Measurements from ENCODE around the gene PARD6B.
"Not testable (repeated sequence)": the region's sequence is repeated elsewhere in the genome, so short reads cannot be mapped to it uniquely, and the experiment has no call there.

The PARD6B gene, protein sequence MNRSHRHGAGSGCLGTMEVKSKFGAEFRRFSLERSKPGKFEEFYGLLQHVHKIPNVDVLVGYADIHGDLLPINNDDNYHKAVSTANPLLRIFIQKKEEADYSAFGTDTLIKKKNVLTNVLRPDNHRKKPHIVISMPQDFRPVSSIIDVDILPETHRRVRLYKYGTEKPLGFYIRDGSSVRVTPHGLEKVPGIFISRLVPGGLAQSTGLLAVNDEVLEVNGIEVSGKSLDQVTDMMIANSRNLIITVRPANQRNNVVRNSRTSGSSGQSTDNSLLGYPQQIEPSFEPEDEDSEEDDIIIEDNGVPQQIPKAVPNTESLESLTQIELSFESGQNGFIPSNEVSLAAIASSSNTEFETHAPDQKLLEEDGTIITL
- total RNA-seq = 7.5 to 15.3 reads per million in 2 donors

DNA sequence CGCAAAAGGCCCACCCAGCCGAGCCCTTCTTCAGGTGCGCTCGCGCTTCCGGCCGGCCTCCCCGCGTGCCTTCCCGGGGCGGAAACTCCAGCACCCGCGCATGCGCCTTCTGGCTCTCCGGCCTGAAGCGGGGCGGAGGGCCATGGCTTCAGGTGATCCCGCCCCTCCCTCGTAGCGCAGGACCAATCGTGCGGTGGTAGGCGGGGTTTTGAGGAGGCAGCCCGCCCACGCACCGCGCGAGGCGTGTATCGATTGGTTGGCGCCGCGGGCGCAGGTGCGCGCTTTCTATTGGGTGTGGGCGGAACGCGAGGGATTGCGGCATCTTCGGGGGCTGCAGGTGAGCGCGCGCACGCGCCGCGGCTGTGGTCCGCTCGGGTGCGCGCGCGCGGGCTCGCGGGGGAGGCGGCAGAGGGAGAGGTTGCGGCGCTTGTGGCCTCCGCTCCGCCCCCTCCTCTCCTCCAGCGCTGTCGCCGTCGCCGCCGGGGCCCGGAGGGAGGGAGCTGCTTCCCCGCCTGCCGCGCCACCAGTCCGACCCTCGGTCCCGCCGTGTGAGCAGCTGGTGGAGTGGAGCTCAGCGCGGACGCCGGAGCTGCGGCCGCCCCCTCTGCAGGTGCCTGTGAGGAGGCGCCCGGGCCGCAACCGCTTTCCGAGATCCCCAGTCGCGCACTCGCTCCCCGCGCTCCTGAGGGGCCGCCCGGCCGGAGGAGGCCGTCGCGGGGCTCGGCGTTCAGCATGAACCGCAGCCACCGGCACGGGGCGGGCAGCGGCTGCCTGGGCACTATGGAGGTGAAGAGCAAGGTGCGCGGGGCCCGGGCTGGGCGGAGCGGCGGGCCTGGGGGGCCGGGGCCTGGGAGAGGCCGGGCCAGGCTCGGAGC is at the start of gene PARD6B:
PARD6B (plus strand) TSS at position 526 of the 875 bp plus-strand sequence; CDS start at position 733, 207 bp downstream.
- DNase-seq = peak; percentile 99 to 100 (median 99)

DNA sequence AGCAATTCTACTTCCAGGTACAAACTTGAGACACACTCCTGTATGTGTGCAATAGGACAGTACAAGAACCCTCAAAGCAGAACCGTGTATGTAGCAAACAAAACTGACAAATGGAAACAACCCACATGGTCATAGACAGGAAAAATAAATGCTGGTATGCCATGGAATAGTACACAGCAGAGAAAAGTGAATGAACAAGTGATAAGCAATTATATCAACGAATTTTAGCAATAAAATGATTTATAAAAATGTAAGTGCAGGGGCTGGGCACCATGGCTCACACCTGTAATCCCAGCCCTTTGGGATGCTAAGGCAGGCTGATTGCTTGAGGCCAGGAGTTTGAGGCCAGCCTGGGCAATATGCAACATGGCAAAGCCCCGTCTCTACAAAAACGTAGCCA is 49.3 kb upstream of the PARD6B start:
- DNase-seq = no peak

DNA sequence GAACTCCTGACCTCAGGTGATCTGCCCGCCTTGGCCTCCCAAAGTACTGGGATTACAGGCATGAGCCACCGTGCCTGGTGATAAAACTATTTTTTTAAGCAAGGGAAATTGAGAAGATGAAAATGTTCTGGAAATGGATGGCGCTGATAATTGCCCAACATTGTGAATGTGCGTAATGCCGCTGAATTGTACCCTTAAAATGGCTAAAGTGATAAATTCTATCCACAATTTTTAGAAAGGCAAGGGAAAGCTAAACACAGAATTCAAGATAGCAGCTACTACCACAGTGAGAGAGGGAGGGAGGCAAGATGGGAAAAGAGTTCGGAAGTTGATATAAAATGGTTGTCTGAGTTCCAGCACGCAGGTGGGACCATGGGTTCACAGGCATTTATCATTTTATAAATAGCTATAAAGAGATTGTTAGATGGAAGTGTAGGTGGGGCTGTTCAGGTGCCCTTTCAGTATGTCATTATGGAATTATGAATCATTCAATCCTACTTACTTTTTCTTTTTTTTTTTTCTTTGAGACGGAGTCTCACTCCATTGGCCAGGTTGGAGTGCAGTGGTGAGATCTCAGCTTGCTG is 48.3 kb upstream of the PARD6B start:
- no peak for DNase-seq

DNA sequence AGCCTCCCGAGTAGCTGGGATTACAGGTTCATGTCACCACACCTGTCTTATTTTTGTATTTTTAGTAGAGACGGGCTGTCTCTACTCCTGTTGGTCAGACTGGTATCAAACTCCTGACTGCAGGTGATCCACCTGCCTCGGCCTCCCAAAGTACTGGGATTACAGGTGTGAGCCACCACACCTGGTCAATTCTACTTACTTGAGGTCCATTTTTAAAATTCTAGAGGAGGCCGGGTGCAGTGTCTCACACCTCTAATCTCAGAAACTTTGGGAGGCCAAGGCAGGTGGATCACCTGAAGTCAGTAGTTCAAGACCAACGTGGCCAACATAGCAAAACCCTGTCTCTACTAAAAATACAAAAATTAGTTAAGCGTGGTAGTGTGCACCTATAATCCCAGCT is 47.8 kb upstream of the PARD6B start:
- DNase-seq = no peak

DNA sequence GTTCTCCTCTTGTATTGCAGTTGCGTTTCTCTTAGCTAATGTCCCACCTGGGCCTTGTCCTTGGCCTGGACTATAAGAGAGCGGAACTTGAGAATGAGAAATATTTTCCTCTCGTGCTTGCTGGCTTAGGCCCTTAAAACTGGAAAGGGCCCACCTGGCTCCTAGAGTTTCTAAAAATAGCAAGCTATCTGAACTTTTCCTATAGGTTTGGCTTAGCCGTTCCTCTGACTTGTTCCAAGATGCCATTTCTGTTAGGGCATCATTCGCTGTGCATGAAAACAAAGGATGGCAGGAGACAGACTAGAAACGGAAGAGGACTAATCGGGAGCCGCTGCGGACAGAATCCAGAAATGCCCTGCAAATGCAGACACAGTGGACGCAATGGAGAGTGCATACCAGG is 44.6 kb upstream of the PARD6B start:
- DNase-seq = no peak

DNA sequence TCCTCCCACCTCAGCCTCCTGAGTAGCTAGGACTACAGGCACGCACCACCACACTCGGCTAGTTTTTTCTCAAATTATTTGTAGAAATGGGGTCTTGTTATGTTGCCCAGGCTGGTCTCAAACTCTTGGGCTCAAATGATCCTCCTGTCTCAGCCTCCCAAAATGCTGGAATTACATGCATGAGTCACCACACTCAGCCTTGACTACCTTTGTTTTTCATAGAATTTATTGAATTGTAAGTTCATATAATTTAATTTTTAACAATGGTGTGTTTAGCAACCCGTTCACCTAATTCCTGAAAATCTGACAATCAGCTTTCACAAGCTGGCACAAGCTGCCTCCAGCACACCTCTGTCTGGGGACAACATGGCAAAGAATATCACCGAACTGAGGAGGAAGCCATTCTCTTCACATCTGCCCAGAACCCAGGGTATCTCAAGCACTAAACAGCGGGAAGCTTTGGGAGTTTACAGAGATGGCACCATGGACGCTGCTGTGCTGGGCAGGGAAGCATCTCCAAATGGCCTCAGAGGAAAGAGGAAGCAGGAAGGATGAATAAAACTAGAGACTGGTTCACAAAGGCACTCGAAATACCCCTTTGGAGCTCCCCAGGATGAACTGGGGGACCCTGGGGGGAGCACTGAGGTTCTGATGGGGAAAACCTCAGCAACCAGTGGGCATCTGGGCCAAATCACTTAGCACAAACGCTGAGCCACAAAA is 43.0 kb upstream of the PARD6B start:
- DNase-seq = no peak

DNA sequence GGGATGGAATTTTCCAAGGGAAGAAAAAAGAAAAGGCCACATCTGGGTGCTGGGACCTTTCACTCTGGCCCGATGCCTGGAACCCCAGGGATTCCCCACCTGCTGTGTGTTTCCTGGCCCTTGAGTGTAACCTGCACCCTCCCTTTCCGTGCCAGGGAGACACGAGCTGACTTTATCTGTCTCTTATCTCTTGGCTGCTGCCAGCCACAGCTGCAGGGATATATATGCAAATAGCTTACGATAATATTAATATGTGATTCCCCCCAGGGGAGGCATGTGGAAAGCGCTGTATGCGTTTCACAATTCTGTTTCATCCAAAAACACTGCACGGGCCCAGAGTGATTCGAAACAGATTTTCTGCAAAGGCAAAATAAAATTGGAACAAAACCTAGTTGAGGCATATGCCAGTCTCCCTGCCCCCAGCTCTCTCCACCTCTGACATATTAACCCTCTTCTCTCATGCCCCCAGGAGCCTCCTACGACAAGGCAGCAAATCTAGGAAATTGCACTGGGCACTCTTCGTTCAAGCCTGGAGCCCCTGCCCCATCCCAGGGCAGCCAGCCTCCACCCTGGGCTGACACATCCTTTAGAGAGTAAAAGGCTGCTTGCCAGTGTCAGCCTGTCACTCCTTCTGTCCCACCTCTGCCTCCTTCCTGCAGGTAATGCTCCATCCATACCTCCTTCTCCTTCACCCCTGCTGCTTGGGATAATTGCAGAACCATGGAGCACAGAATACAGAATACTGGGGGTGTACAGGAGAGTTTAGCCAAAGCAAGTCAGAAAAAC is 41.3 kb upstream of the PARD6B start:
- DNase-seq = no peak

DNA sequence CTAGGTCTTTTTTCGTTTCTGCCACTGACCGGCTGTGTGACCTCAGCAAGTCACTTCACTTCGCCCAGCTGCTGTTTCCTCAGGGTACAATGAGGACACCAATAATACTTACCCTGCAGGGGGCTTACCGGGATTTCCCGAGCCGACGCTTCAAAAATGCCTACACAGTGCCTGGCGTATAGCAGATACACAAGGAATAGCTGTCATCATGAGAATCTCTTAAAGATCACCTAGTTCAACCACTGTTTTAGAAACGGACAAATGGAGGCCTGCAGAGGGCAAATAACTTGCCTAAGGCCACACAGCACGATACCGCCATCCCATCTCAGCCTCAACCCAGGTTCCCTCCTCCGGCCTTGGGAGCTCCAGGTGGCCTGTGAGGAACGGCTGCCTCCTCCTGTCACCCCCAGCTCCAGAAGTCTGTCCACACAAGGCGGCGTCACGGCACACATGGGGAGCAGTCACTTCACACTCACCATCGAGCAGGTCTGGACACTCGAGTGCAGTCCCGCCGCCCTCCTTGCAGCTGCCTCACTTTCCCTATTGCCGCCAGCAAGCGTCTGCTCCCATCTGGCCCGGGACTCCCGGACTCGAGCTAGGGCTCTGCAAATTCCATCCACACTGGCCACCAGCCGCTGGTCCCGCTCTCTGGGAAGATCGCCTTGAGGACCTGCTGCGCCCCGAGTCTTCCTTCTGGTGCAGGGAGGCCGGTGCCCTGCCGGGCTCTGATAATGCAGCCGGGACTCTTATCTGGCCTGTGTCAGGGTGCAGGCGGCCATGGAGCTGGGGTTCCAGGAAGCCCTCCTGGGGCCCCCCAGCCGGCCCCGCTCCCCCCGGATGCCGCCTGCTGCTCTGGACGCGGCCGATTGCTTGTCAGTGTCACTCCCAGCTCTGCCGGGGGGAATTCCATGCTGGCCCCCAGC is 40.5 kb upstream of the PARD6B start, which contains the start of gene RIPOR3:
RIPOR3 (minus strand) TSS at position 893 of the 923 bp plus-strand sequence; CDS start at position 479, 414 bp downstream.
- DNase-seq = no peak

DNA sequence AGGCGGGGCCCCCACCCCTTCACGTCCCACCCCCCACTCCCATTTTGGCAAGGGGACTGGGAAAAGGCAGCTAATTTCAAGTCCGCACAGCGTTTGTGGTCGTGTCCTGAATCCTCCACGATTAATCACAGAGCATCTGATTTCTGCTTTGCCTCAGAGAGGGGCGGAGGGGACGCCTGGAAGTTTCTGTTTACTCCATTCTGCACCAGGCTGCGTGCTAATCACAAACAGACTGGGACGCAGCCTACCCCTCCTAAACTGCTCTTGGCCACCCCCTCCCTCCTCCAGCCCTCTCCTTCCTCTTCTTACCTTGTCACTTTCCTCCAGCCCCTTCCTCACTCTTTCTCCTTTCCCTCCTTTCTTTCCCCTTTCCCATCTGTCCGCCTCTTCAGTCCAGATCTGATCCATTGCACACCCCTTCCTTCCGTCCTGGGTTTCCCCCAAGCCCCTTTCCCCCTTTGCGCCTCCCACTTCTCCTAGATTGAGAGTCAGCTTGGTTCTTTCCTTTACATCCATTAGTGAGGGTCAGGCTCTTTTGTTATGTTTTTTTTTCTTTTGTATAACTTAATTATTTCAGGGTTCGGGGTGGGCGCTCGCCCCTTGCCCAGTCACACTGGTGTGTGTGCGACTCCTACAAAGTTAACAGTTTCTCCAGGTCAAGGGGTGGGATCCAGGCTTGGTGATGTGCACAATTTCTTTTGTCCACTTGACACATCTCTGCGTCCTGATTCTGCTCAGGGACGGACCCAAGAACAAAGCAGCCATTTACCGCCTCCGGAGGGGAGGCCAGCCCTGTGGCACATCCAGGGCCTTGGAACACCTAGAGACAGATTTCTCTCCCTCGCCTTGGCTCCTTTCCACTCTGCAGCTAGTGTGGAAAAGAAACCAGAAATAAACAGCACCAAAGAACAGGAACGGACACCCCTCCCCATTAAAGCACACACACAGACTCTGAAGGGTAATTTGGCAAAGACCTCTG is 39.5 kb upstream of the PARD6B start:
- DNase-seq = no peak

DNA sequence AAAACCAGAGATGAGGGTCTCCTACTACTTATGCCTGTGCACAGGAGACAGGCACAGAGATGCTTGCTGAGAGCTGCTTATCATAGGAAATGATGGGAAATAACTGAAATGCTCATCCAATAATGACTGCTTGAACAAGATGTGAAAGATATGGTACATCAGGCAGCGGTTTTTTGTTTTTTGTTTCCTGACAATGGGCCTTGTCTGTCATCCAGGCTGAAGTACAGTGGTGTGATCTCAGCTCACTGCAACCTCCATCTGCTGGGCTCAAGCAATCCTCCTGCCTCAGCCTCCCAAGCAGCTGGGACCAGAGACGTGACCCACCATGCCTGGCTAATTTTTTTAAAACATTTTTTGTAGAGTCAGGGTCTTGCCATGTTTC is 38.8 kb upstream of the PARD6B start:
- no peak for DNase-seq

DNA sequence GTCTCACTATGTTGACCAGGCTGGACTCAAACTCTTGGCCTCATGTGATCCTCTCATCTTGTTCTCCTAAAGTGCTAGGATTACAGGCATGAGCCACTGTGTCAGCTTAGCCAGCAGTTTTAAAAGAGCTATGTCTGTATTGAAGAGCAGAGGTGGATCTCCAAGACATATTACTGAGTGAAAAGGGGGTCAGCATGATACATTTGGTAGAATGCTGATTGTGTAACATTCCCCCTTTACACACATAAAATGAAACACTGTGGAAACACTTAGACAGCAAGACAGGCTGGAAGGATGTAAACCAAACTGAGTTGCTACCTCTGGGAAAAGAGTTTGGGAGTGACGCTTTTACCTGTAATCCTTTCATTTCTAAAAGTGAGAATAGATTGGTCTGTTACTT is 38.4 kb upstream of the PARD6B start:
- no peak for DNase-seq

DNA sequence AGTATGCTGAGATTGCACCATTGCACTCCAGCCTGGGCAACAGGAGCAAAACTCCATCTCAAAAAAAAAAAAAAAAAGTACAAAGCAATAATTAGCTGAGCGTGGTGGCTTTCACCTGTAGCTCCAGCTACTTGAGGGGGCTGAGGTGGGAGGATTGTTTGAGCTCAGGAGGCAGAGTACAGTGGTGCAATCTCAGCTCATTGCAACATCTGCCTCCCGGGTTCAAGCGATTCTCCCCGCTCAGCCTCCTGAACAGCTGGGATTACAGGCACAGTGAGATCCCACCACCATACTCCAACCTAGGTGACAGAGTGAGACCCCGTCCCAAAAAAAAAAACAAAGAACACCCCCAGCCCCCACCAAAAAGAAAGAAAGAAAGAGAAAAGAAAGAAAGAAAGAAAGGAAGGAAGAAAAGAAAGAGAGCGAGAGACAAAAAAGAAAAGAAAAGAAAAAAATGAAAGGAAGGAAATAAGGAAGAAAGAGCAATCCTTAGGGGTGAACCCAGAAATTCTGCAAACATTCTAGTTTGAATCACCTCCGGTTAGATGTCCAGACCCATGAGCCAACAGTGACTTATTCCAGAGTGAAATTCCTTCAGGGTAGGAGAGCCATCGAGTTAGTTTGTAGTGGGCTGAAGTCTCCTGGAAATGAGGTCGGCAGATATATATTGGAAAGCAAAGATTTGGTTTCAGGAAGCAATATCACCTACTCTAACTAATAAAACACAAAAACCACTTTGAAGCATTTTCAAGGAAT is 36.8 kb upstream of the PARD6B start:
- no peak for DNase-seq

DNA sequence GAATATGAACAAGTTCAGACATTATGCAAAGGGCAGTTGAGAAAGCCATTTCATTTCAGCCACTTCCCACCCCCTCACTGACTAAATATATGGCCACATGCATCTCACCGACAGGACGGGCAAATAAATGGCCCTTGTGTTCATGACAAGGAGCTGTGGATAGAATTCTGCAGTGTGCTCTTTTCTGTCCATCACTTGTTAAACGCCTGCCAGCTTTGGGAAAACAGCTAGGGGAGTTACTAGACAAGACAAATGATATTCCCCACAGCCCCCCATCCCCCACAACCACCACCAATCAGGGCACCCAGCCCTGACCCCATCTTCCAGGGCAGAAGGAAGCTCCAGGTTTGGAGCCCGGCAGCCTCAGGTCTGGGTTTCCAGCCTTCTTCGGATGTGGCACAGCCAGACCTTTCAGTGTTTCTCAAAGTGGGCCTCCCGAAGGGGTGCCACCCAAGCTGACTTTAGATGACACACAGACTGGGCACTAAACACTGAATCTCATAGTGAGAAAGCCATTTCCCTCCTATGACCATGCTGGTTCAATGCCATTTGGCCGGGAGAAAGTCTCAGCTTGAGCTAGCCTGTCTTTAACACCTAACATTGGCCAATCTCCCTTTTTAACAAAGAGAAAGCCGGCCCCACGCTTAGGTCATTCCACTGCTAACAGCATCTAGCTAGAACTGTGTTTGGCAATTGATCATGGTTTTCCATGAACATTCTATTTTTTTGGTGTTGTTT is 36.1 kb upstream of the PARD6B start:
- DNase-seq = no peak

DNA sequence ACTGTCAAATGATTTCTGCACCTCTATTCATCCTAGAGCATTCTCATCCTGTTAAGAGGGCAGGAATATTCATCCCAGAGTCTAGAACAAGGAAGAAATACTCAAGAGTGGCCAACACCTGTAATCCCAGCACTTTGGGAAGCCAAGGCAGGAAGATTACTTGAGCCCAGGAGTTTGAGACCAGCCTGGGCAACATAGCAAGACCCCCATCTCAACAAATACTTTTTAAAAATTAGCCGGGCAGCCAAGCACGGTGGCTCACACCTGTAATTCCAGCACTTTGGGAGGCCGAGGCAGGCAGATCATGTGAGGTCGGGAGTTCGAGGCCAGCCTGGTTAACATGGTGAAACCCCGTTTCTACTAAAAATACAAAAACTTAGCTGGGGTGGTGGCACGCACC is 33.1 kb upstream of the PARD6B start:
- not testable (repeated sequence) for DNase-seq

DNA sequence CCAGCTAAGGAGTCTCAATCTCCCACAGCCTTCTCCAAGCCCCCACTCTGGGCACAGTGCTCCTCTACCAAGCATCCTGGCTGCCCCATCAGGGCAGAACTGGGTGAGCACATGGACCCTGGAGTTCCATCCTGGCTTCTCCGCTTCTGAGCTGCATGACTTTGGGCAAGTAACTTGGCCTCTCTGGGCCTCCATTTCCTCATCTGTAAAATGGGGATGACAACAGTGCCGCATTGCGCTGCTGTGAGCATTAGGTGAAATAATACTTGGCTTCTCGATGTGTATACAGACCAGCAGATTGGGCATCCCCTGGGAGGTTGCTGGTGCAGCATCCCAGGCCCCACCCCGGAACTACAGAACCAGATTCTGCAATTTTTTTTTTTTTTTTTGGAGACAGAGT is 31.7 kb upstream of the PARD6B start:
- no peak for DNase-seq

DNA sequence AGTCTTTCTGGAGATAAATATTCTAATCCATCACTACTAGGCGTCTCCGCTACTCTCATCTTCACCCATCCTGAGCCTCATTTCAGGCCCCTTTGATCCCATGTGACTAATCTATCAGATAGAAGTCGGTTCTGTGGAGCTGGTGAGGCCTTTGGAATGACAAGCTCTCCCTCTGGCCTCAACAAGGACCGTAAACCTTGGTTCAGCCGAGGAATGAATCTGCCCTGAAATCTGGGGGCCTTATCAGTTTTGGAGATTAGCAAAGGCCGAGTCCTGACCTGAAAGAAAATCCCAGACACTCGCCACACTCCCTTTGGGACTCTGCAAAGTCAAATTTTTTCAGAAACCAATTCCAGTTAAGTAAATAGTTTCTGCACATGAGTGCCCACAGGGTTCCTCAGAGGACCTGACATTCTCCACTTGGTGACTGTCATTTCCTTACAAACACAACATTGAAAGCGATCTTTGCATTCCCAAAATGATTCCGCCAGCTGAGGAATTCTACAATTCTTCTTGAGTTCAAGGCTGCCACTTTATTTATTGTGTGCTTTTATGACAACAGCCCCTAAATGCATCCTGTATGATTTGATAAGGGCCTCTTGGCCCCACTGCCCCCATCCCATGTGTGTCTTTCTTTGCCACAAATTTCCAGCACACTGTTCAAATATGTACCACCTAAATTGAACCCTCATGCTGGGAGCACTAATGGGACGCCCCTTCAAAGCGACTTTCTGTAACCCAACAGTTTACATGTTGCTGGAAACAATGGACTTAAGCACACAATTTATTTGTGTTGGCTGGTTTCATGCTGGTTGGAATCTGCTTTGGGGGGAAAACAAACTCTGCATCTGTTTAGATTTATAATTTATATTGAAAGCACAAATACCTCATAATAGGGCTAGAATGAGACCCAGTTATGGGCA is 30.1 kb upstream of the PARD6B start:
- DNase-seq = no peak

Data from T-helper 2 cell (primary cell).